Psoas muscle (tissue), 8 donors: ENCODE results near the gene TRIM10. TPM values are rescaled to one million over a fixed set of nuclear protein-coding genes. Genes with fewer than 3 reads are reported as not detected.

Experiments
- ATAC-seq, 4 donors: fragments of 200-7000 bp; cut with Tn5 transposase; one replicate each; pipeline ENCODE4 v1.9.1; 2020; ENCODE audit warnings: moderate library complexity in 3 of 4, mild to moderate bottlenecking in 2 of 4
- DNase-seq, 2 donors: peaks; one replicate each; pipeline ENCODE4 v3.0.0-alpha.2; 2020
- H3K27ac ChIP-seq: fragments of 200-600 bp; one replicate; pipeline ENCODE4 v1.8.0; 2022
- H3K27me3 ChIP-seq, 3 donors: fragments of 200-600 bp in 1 of 3; one replicate each; pipeline versions ENCODE4 v1.6.1 to v1.8.0; 2013 to 2022; ENCODE audit warnings: low read length in 2 of 3, mild to moderate bottlenecking in 2 of 3, moderate library complexity in 1 of 3; ENCODE audit not compliant: insufficient read depth in 3 of 3
- H3K36me3 ChIP-seq, 2 donors: fragments of 200-600 bp in 1 of 2; one replicate each; pipeline versions ENCODE4 v1.6.1 to v1.8.0; 2013 to 2022; ENCODE audit warnings: low read depth in 1 of 2, mild to moderate bottlenecking in 1 of 2, moderate library complexity in 1 of 2; ENCODE audit not compliant: insufficient read depth in 1 of 2
- H3K4me1 ChIP-seq: fragments of 200-600 bp; one replicate; pipeline ENCODE4 v1.8.0; 2022
- H3K4me3 ChIP-seq: fragments of 200-600 bp; one replicate; pipeline ENCODE4 v1.8.0; 2022; ENCODE audit warnings: mild to moderate bottlenecking
- H3K9me3 ChIP-seq: fragments of 200-600 bp; one replicate; pipeline ENCODE4 v1.8.0; 2022
- WGBS, 3 donors: extraction: QIAGEN DNeasy Blood & Tissue Kit; methylation state at CpG; one replicate each; pipeline versions ENCODE4 v1.1.6 to v1.1.7; 2013; 5-methylcytosine and 5-hydroxymethylcytosine counted together
- intact Hi-C, 2 donors: fragments of 100-400 bp; cut with DNase I; formaldehyde crosslinking; loops; one replicate each; pipeline versions ENCODE4 v1.11.0 to v1.14.2; 2022
- polyA plus RNA-seq, 3 donors: library from polyadenylated mRNA; stranded (reverse); fragments of 200-250 nt; gene quantifications; one replicate each; pipeline ENCODE4 v1.2.3, GENCODE V29; 2013
- total RNA-seq, 4 donors: library from RNA; stranded (reverse); fragmentation: NEBNext Ultra II Directional in 2 of 4; extraction: Animal tissue kit (Norgen Biotek cat#: 25700) in 2 of 4; gene quantifications; one replicate each; pipeline versions ENCODE4 v1.2.1 to v1.2.4, GENCODE V29; 2021 to 2023
- TF ChIP-seq, protein P1 (sequence below): fragments of 200-600 bp; IDR thresholded peaks from one replicate; pipeline ENCODE4 v1.8.0; 2022; ENCODE audit warnings: antibody characterized with exemption
- donor health status: healthy with polysubstance abuse.
- donor health status: DM: no; HTN: no; CAD: no; lungs with moderate emphysema.
- donor health status: Bipolar disorder and iron deficiency.
- donor health status: healthy.
- donor health status: DM: yes; HTN: yes; CAD: no.
- donor health status: DM: no; HTN: no; CAD: no.
- donor health status: DM: no; HTN: no; CAD: no.
- donor health status: DM: yes; HTN: yes; CAD: no.

The TRIM10 gene
- total and polyA plus RNA-seq, 7 donors = 0.10 TPM; not detected in 6

DNA sequence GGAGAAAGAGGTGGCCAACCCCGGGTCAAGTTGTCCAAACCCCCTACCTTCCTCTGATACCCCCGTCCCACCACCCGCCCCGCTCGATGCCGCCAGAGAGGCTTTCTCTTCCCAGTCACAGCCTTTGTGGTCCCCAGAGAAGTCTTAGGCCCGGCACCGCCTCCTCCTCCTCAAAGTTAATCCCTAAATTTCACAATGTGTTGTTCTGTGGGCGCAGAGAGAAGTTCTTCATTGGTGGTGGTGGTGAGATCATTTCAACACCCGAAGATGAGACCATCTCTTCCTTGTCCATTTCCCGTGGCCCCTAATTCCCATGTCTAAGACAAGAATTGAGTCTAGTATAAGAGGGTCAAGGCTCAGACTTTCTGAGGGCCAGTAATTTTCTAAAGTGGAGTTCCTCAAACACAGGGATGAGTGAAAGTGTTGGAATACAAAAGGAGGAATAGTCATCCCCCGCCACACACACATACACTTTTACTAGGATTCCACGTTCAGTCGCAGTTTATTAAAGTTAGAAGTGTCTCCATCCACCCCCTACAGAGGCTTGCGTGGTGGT, 58.5 kb downstream of the TRIM10 start:
- peaks cover 24% of the 10 kb centered on the region for H3K4me1 ChIP-seq
- intact Hi-C loops = loop anchor here (2.0 to 5.0 kb wide), 2 partner anchors 28 to 70 kb away; no protein-coding TSS in a partner anchor
- H3K27me3 ChIP-seq = peaks cover 0 to 49% (median 15%) of the 10 kb centered on the region in 3 donors
- H3K4me3 ChIP-seq = peak overlapping the region; percentile 61
- WGBS, 3 donors = 28 to 42% (median 29%) methylated on average over 15 of the region's 15 CpGs
- TF ChIP-seq, protein P1, sequence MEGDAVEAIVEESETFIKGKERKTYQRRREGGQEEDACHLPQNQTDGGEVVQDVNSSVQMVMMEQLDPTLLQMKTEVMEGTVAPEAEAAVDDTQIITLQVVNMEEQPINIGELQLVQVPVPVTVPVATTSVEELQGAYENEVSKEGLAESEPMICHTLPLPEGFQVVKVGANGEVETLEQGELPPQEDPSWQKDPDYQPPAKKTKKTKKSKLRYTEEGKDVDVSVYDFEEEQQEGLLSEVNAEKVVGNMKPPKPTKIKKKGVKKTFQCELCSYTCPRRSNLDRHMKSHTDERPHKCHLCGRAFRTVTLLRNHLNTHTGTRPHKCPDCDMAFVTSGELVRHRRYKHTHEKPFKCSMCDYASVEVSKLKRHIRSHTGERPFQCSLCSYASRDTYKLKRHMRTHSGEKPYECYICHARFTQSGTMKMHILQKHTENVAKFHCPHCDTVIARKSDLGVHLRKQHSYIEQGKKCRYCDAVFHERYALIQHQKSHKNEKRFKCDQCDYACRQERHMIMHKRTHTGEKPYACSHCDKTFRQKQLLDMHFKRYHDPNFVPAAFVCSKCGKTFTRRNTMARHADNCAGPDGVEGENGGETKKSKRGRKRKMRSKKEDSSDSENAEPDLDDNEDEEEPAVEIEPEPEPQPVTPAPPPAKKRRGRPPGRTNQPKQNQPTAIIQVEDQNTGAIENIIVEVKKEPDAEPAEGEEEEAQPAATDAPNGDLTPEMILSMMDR = no peak
- DNase-seq = peak in 1 of 2 donors; percentile 78
- no peaks in the 10 kb centered on the region for H3K36me3 ChIP-seq
- peak; percentile 15 to 56 (median 38) for ATAC-seq
- peak overlapping the region; percentile 71 for H3K27ac ChIP-seq
- H3K9me3 ChIP-seq = no peaks in the 10 kb centered on the region

Other genes starting within 250 kb of the TRIM10 start
- gene HLA-A, start 218.7 kb downstream of the TRIM10 start, total RNA-seq = 100 to 1,000 TPM in 3 of 4 donors, 10 to 100 TPM in 1; 86.6 to 204 (median 182) TPM
- gene HLA-A, start 218.7 kb downstream of the TRIM10 start, polyA plus RNA-seq = 100 to 1,000 TPM in 2 of 3 donors, 10 to 100 TPM in 1; 88.0 to 290 (median 125) TPM
- 10 to 100 TPM; 15.4 to 25.9 (median 20.2) TPM for gene POLR1H, start 99.9 kb downstream of the TRIM10 start, total RNA-seq
- 10 to 100 TPM; 23.7 to 32.9 (median 32.4) TPM for gene POLR1H, start 99.9 kb downstream of the TRIM10 start, polyA plus RNA-seq
- gene PPP1R11, start 94.0 kb downstream of the TRIM10 start, total RNA-seq = 10 to 100 TPM; 31.9 to 48.5 (median 37.8) TPM
- 10 to 100 TPM; 59.4 to 81.2 (median 79.8) TPM for gene PPP1R11, start 94.0 kb downstream of the TRIM10 start, polyA plus RNA-seq
- not detected for gene RNF39, start 85.4 kb downstream of the TRIM10 start, total RNA-seq
- gene RNF39, start 85.4 kb downstream of the TRIM10 start, polyA plus RNA-seq = under 1 TPM in 1 of 3 donors, not detected in 2; 0.03 TPM
- not detected for gene TRIM31, start 48.1 kb downstream of the TRIM10 start, total RNA-seq
- gene TRIM31, start 48.1 kb downstream of the TRIM10 start, polyA plus RNA-seq = under 1 TPM in 2 of 3 donors, not detected in 1; 0.01 to 0.15 TPM
- gene TRIM40, start 25.1 kb downstream of the TRIM10 start, total RNA-seq = not detected
- gene TRIM40, start 25.1 kb downstream of the TRIM10 start, polyA plus RNA-seq = under 1 TPM in 1 of 3 donors, not detected in 2; 0.03 TPM
- gene TRIM15, start 2.3 kb upstream of the TRIM10 start, total RNA-seq = not detected
- under 1 TPM in 1 of 3 donors, not detected in 2; 0.01 TPM for gene TRIM15, start 2.3 kb upstream of the TRIM10 start, polyA plus RNA-seq
- 10 to 100 TPM; 13.2 to 18.1 (median 14.8) TPM for gene TRIM26, start 52.2 kb upstream of the TRIM10 start, total RNA-seq
- 10 to 100 TPM; 13.1 to 36.4 (median 17.9) TPM for gene TRIM26, start 52.2 kb upstream of the TRIM10 start, polyA plus RNA-seq
- 10 to 100 TPM in 2 of 4 donors, 1 to 10 TPM in 2; 7.4 to 16.7 (median 10.0) TPM for gene TRIM39, start 165.7 kb upstream of the TRIM10 start, total RNA-seq
- gene TRIM39, start 165.7 kb upstream of the TRIM10 start, polyA plus RNA-seq = 10 to 100 TPM in 2 of 3 donors, 1 to 10 TPM in 1; 8.9 to 20.9 (median 11.4) TPM
- 10 to 100 TPM; 28.9 to 44.2 (median 33.7) TPM for gene RPP21, start 183.9 kb upstream of the TRIM10 start, total RNA-seq
- gene RPP21, start 183.9 kb upstream of the TRIM10 start, polyA plus RNA-seq = 100 to 1,000 TPM; 104 to 120 (median 108) TPM